Activated CD8-positive, alpha-beta T cell treated with anti-CD3 and anti-CD28 coated beads for 36 hours (primary cell): ENCODE measurements around the gene SOX11. TPM values are rescaled to one million over a fixed set of nuclear protein-coding genes. Genes with fewer than 3 reads are reported as not detected.

Experiments used
- ATAC-seq: fragments of 200-7000 bp; cut with Tn5 transposase; one replicate; pipeline ENCODE4 v1.10.0; 2021; ENCODE audit warnings: mild to moderate bottlenecking, moderate library complexity
- CTCF ChIA-PET: fragments of 350-600 bp; sonication (Branson Sonifier 250); formaldehyde crosslinking; loops from one replicate; lab custom pipeline; 2021; ENCODE audit warnings: antibody characterized with exemption; lab: Charles Lee
- POLR2A ChIA-PET: fragments of 350-600 bp; sonication (Branson Sonifier 250); formaldehyde crosslinking; loops from one replicate; lab custom pipeline; 2021; ENCODE audit warnings: antibody characterized with exemption; lab: Charles Lee
- DNase-seq: peaks from one replicate; pipeline ENCODE4 v3.0.0-alpha.2; 2020
- H3K27ac Mint-ChIP-seq: one replicate; pipeline ENCODE4 v1.8.0; 2021; ENCODE audit warnings: mild to moderate bottlenecking, mixed read lengths
- H3K27me3 Mint-ChIP-seq: one replicate; pipeline ENCODE4 v1.8.0; 2021; ENCODE audit warnings: mixed read lengths
- H3K36me3 Mint-ChIP-seq: one replicate; pipeline ENCODE4 v1.8.0; 2021; ENCODE audit warnings: low read depth, mixed read lengths
- H3K4me1 Mint-ChIP-seq: one replicate; pipeline ENCODE4 v1.8.0; 2021; ENCODE audit warnings: low read depth, mixed read lengths
- H3K4me3 Mint-ChIP-seq: one replicate; pipeline ENCODE4 v1.8.0; 2021; ENCODE audit warnings: mild to moderate bottlenecking, moderate library complexity, mixed read lengths
- H3K9me3 Mint-ChIP-seq: one replicate; pipeline ENCODE4 v1.8.0; 2021; ENCODE audit warnings: mixed read lengths
- intact Hi-C: fragments of 100-400 bp; cut with micrococcal nuclease; formaldehyde crosslinking; loops from one replicate; pipeline ENCODE4 v1.10.0; 2022
- total RNA-seq, 2 experiments: library from RNA; stranded (reverse); gene quantifications; one replicate each; pipeline ENCODE4 v1.2.3, GENCODE V29; 2021
- TF ChIP-seq, protein P1 (sequence below): fragments of 200-600 bp; IDR thresholded peaks from one replicate; pipeline ENCODE4 v1.8.0; 2022; ENCODE audit warnings: antibody characterized with exemption, mild to moderate bottlenecking

Gene SOX11
- total RNA-seq, 2 experiments from 2014 or later, result not detected

DNA sequence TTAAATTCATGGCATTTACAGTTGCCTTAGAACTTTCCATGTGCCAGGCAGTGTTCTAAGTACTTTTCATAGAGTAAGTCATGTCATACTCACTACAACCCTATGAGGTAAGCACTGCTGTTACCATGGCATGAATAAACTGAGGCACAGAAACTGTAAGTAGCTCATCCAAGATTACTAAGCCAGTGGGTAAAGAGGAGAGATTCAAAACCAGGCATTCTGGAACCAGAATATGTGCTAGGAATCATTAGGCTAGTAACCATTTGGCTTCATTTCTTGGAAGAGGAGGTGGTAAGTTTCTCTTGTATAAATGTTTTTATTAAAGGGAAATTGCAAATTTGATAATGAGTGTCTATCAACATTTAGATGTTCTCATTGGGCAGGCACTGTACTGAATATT lies 35.1 kb downstream of the SOX11 start:
- no peak for ATAC-seq
- no peak overlapping the region for H3K27ac Mint-ChIP-seq

DNA sequence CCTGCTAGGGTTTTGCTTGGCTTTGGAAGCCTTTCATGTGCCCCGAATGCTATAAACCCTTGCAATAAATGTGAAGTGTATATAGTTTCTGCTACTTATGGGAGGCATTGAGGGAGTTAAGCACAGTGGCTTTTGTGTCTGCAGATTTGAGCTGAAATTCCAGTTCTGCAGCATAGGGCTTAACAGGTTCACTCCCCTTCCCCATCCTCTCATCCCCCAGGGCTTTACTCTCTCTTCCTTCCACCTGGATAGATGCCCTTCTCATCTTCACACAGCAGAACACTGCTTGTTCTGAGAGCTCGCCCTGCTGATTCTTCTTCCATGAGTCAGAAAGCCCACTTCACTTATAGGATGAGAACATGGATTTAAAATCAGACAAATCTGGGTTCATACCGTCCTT lies 37.2 kb downstream of the SOX11 start:
- Mint-ChIP-seq H3K4me3 (no peak overlapping the region), H3K9me3 (no peaks in the 10 kb centered on the region), H3K27ac (no peak overlapping the region), H3K27me3 (peaks cover 5% of the 10 kb centered on the region), H3K4me1 (peaks cover 1% of the 10 kb centered on the region), H3K36me3 (no peaks in the 10 kb centered on the region)
- ChIA-PET CTCF (no interaction called here), POLR2A (no interaction called here)
- no peak for ATAC-seq
- TF ChIP-seq, protein P1, sequence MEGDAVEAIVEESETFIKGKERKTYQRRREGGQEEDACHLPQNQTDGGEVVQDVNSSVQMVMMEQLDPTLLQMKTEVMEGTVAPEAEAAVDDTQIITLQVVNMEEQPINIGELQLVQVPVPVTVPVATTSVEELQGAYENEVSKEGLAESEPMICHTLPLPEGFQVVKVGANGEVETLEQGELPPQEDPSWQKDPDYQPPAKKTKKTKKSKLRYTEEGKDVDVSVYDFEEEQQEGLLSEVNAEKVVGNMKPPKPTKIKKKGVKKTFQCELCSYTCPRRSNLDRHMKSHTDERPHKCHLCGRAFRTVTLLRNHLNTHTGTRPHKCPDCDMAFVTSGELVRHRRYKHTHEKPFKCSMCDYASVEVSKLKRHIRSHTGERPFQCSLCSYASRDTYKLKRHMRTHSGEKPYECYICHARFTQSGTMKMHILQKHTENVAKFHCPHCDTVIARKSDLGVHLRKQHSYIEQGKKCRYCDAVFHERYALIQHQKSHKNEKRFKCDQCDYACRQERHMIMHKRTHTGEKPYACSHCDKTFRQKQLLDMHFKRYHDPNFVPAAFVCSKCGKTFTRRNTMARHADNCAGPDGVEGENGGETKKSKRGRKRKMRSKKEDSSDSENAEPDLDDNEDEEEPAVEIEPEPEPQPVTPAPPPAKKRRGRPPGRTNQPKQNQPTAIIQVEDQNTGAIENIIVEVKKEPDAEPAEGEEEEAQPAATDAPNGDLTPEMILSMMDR, result no peak
- DNase-seq, result no peak
- intact Hi-C loops, result no loop called here

More for the DNA sequence above, 35.1 kb downstream of the SOX11 start:
- intact Hi-C loops, result no loop called here
- Mint-ChIP-seq H3K4me1 (peaks cover 1% of the 10 kb centered on the region), H3K36me3 (no peaks in the 10 kb centered on the region), H3K4me3 (no peak overlapping the region), H3K27me3 (peaks cover 5% of the 10 kb centered on the region), H3K9me3 (no peaks in the 10 kb centered on the region)
- no peak for DNase-seq
- ChIA-PET POLR2A (no interaction called here), CTCF (no interaction called here)
- TF ChIP-seq, protein P1, result no peak

DNA sequence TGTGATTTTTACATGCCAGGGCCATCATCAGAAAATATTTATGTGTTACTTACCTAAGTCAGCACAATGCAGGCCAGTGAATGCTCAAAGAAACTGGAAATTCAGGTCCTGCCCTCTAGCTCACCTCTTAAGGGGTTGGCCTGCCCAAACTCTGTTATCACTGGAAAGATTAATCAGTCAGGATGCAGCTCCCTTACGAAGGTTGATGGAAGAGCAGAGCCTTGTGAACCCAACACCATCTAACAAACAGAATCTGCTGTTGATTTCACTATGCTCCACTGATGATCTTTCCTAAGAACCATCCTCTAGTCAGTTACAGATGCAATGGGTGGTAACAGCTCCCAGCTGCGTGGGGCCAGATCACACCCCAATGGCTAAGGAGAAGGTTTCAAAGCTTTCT lies 38.2 kb downstream of the SOX11 start:
- H3K36me3 Mint-ChIP-seq, result no peaks in the 10 kb centered on the region
- H3K4me1 Mint-ChIP-seq, result peaks cover 1% of the 10 kb centered on the region
- intact Hi-C loops, result no loop called here
- H3K4me3 Mint-ChIP-seq, result no peak overlapping the region
- CTCF ChIA-PET, result no interaction called here
- peaks cover 5% of the 10 kb centered on the region for H3K27me3 Mint-ChIP-seq
- POLR2A ChIA-PET, result no interaction called here
- DNase-seq (no peak), ATAC-seq (no peak)
- no peak overlapping the region for H3K27ac Mint-ChIP-seq
- no peaks in the 10 kb centered on the region for H3K9me3 Mint-ChIP-seq
- TF ChIP-seq, protein P1, result no peak

DNA sequence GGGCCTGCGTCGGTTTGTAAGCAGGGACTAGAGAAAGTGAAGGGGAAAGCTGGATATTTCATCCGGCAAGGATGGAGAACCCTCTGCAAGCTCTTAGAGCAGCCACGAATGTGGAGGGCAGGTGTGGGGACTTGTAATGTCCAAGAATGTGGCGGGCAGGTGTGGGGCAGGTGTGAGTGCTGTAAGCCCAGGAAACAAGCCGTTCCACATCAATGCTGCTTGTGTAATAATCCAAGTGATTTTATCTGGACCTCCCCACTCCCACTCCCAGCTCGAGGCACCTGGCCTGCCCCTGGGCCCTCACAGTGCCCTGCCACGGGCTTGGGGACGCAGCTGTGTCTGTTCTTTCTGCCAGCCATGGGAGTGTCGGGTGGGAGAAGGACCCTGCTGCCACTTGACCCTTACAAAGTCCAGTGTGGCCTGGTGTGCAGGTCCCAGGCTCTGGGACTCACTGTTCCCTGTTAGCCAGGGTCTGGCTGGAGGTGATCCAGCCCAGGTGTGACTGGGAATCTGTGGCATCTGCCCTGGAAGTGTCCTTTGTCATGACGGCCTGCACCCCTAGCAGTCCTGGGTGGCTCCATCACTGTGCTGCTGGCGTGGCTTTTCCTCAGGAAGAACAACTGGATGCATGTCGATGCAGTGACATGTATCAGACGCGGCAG lies 42.8 kb downstream of the SOX11 start:
- no peaks in the 10 kb centered on the region for H3K9me3 Mint-ChIP-seq
- intact Hi-C loops, result no loop called here

DNA sequence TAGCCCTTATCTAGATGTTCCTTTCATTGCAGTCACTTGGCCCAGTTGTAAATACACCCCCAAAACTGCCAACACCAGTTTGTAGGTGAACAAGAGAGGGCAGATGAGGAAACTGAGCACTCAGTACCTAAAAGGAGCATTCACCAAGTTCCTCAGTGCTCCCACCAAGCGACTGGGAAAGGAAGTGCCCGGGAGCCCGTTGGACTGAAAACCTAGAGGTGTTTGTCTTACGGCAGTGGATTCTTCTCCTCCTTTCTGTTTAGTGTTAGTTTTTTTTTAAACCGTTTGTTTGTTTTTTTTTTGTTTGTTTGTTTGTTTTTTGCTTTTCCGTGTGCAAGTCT lies 43.3 kb downstream of the SOX11 start:
- Mint-ChIP-seq H3K36me3 (no peaks in the 10 kb centered on the region), H3K27ac (no peak overlapping the region), H3K4me3 (no peak overlapping the region), H3K9me3 (no peaks in the 10 kb centered on the region), H3K4me1 (no peaks in the 10 kb centered on the region), H3K27me3 (no peaks in the 10 kb centered on the region)
- TF ChIP-seq, protein P1, result no peak
- no peak for ATAC-seq
- intact Hi-C loops, result no loop called here
- DNase-seq, result no peak
- POLR2A ChIA-PET, result no interaction called here
- CTCF ChIA-PET, result no interaction called here

More for the DNA sequence above, 42.8 kb downstream of the SOX11 start:
- Mint-ChIP-seq H3K4me1 (no peaks in the 10 kb centered on the region), H3K36me3 (no peaks in the 10 kb centered on the region), H3K27ac (no peak overlapping the region), H3K4me3 (no peak overlapping the region), H3K27me3 (no peaks in the 10 kb centered on the region)
- ChIA-PET CTCF (no interaction called here), POLR2A (no interaction called here)
- DNase-seq, result no peak
- TF ChIP-seq, protein P1, result no peak
- no peak for ATAC-seq
